GM18868 (cell line): Measurements from ENCODE around the gene FAM222A.

ENCODE experiments used
- ATAC-seq: cut with Tn5 transposase; IDR thresholded peaks from one replicate; pipeline ENCODE4 v1.9.1; 2021; ENCODE audit warnings: mild to moderate bottlenecking, moderate library complexity; ENCODE audit not compliant: unreplicated experiment

Gene FAM222A

DNA sequence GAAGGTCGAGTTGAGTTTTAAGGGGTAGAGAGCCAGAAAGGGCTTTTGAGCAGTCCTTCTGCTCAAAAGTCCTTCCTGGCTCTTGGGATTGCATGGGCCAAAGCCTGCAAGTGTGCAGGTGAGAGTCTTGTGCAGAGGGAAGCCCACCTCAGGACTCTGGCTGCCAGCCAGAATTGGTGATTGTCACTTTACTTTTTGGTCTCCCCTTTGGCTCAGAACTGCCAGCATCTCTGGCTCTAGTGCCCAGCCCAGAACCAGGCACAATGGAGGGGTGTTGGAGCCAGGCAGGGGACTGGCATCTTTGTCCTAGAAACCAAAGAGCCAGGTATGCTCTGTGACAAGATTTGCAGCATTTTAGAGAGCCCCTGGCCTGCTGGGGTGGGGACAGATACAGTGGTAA, 23.5 kb downstream of the FAM222A start:
- no peak for ATAC-seq

DNA sequence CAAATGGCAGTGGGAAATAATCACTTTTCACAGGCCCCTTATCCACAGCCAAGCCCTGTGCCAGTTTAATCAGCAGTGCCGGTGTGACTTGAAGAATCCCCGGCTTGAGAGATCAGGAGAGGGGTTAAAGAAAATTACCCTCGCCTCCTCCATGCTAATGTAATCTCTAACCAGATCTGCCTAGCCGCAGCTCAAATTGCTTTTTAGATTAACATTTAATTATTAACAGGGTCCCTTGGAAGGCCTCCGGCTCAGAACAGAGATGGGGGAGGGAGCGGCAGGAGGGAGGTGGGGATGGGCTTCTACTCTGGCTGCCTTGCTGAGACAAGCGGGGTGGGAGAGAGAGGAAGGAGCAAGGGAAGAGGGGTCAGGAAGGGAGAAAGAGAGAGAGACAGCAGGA, 24.0 kb downstream of the FAM222A start:
- ATAC-seq = no peak

DNA sequence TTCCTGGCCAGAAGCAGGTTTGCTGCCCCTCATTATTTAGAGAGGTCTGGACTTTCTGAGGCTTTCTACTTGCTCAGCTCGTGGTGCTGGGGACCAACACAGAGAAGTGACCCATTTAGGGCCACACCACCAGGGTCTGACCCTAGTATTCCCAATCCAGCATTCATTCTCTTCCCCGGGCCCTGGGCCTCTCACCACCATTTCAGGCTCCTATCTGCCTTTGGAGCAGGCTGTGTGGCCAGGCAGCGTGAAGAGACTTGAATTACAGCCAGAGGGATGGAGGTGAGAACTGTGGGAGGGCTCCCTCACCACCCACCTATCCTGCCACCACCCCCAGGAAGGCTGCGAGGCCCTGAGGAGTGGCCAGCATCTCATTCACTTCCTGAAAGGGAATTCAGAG, 24.6 kb downstream of the FAM222A start:
- no peak for ATAC-seq

DNA sequence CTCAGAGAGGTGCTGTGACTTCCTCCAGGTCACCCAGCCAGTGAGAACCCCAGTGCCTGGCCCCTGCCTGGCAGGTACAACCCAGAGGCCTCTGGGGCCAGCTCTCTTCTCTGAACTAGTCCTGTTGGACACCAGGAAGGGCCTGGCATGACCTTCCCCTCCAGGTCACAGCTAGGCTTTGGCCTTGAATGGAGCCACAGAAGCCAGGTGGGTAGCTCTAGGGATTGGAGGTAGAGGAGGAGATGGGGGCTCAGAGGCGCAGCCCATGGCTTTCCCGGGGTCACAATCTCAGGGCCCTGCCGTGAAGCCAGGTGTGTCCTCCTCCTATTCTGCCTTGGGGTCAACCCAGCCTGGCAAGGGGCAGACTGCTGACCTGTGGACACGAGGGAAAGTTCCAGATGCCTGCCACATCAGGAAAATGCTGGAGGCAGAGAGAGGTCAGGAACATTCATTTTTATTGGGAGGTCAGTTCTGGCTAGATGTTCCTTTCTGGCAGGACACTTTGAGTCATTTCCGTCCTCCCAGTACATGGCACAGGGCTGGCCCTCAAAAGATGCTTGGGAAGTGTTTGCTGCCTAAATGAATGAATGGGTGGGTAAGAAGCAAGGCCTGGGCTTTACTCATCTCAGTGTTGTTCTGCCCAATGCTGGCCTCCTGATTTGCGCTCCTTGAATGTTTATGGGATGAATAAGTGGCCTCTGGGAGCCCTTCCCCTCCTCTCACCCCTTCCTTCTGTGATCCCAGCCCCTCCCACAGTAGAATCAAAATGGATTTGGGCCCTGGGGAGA, 25.4 kb downstream of the FAM222A start:
- no peak for ATAC-seq

DNA sequence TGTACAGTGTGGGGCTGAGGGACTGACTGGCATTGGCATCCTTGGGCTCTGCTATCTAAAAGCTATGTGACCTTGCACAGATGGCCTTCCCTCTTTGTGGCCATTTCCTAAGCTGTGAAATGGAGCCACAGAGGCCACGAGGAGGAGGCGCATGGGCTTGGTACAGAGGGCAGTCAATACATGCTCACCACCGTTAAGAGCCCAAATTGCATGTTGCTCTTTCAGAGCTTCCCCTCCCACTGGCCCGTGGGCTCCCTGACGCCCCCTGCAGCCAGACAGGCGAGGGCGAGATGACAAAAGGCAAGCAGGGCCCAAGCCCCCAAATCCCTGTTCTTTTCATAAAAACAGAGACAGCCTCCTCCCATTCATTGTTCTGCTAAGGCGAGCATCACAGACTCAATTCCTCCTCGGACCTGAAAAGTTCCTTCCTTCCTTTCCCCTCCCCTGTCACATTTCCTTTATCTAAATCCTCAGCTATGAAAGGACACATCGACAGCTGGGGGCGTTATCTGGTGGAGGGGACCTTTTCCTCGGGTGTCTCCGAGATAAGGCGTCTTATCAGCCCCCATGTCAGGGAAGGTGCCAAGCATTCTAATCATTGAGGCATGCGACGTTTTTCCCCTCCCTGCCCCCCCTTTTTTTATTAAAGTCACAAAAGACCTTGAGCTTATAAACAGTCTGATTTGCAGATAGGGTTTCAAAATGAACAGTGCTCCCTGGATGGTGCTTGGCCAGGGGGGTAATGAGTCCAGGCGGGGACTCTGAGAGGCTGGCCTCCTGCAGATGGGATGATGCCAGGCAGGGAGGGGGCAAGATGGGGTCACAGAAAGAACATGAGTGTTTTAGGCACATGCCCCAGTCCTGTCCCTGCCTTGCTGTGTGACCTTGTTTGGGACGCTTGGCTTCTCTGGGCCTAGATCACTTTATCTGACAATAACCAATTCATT, 26.4 kb downstream of the FAM222A start:
- ATAC-seq = no peak

DNA sequence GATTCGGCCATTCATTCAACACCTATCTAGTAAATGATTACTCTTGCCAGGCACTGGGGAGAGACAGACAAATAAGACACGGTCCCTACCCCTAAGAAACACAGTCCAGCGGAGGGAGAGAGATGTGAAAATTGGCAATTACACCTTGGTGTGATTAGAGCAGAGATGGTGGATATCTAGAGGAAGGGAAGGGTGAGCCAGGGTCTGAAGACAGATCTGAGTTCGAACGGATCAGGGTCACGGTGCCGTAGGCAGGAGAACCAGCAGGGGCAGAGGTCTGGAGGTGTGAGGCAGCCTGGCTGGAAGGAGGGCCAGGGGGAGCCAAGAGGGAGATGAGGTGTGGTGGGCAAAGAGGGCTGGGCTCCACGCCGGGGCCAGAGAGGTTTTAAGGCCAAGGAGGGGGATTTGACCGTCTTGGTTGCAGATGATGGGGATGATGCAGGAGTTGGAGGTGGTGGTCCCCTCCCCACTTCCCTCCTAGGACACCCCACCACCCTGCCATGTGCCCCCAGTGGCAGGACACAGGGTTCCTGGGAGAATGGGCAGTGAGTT, 27.1 kb downstream of the FAM222A start:
- no peak for ATAC-seq

DNA sequence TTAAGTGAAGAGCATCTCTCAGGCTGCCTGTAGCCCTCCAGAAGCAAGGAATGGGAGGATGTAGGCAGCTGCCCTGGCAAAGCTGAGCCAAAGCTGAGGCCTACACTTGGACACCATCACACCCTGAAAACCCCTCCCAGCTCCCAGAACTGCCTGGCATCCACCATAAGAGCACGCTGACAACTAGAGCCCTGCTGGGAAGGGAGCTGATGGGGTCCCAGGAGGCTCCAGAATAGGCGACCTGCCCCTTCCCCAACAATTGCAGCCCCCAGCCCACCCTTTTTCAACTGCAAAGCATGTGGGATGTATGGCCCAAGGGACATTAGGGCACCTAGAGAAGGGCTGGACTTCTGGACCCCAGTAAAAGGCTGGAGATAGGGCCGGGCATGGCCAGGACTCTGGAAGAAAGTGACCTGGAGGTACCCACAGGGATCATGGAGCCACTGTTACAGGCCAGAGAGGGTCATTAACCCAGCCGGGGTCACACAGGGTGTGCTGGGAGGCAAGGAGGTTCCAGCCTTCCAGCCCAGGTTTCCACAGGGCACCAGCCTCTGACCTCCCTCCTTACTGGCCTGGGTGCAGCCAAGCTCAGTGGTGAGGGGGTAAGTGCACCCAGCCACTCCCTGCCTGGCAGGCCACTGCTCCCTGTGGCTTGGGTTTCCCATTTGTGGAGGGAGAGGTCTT, 27.8 kb downstream of the FAM222A start:
- ATAC-seq = no peak

DNA sequence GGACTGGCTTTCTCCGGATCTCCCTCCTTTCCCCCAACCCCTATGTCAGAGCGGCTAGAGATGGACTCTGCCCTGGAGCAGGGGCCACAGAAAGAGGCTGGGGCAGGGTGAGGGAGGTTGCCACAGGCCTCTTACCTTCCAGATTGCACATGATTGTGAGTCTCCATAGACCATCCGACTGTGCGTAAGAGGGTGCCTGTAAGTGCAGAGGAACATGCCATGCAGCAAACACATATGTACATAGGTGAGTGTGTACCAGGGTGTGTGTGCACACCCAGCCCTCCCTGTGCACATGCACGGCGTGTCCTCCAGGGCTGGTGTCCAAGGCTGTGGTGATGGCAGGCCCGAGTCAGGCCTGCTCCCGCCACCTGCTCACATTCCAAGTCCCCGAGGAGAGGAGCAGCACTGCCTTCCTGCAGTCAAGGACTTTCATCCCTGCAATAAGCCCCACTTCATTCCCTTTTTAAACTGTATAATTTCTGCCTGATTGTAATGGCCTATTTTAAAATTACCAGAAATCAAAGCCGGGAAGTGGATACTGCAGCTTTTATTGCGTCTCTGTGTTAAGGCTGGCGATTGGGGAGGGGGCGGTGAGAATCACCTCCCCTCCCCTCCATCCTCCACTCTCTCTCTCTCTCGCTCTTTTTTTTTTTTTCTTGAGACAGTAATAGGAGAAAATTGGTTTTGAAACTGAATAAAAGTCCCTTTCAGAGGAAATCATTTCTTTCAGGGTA, 28.5 kb downstream of the FAM222A start:
- ATAC-seq = no peak

DNA sequence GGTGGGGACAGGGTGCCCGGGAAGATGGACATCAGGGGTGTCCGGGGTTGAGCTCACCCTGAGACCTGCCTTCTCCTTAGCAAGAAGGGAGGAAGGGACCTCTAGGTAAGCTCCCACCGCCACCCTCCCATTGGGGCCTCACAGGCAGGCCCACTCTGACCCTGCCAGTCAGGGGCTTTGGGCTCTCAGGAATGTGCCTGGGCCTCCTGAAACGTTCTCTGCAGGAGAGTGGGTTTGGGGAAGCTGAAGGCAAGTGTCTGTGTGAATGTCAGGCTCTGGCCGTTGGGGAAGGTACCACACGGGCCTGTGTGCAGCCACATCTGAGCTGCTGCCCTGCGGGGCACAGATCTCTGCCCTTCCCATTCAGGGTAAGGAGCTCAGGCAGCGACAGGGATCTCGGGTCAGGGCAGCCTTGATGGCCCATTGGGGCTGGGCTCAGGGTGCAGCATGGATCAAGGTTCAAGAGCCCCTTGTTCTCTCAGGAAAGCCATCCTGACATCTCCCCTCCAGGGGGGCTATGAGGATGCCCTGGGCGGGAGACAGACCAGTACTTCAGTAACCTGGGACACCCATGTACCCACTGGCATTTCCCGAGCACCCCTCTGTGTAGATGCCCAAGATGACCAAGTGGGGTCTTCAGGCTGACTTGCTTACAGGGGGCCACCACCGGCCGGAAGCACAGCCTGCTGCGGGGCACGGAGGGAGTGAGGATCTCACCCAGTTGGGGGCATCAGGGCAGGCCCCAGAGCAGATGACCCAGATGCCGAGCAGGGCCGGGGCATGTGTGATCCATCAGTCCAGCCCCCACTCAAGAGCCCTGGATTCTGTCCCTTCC, 29.7 kb downstream of the FAM222A start:
- ATAC-seq = no peak

DNA sequence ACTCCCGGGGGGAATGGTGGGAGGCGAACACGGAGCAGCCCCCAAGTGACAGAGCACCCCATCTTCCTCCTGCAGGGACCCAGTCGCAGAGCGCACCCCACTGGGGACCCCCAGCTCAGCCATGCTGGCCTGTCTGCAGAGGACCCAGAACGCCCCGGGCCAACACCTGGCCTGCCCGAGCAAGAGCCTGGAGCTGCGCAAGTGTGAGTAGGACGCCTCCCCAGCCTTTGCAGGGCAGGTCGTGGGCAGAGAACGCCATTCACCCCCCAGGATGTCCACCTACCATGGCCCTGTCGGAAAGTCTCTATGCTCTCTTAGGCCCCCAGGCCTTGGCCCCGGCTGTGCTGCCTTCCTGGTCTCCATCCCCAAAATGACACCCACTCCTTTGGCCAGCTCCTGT, 30.4 kb downstream of the FAM222A start:
- no peak for ATAC-seq

DNA sequence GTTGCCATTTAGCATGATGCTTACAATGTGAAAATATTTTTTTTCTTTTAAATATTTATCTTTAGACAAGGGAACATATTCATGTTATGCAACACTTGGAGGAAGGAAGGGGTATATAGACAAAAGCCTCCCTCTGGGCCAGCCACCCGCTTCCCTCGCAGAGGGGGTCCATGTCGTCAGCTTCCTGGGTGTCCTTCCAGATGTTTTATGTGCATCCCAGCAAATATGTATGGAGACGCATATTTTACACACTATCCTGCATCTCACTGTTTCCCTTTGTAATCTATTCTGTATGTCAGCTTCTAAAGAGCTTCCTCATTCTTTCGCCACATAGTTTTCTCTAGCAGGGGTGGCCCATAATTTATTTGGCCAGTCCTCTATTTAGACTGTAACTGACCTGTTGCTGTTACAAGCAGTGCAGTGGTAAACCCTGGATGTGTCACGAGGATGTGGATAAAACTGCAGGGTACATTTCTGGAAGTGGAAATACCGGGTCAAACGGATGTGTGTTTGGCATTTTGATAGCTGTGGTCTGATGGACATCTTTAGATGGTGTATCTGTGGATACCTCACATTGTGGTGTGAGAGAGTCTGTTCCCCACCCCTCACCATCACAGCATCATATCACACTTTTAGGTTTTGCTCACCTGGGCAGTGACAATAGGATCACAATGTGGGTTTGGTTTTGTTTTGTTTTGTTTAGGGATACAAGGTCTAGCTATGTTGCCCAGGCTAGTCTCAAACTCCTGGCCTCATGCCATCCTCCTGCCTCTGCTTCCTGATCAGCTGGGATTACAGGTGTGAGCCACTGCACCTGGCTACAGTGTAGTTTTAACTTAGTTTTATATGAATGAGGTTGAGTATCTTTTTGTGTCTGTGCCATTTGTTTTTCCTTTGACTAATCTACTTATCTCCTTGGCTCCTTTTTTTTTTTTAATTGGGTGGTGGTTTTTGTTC, 31.6 kb downstream of the FAM222A start:
- ATAC-seq = no peak

DNA sequence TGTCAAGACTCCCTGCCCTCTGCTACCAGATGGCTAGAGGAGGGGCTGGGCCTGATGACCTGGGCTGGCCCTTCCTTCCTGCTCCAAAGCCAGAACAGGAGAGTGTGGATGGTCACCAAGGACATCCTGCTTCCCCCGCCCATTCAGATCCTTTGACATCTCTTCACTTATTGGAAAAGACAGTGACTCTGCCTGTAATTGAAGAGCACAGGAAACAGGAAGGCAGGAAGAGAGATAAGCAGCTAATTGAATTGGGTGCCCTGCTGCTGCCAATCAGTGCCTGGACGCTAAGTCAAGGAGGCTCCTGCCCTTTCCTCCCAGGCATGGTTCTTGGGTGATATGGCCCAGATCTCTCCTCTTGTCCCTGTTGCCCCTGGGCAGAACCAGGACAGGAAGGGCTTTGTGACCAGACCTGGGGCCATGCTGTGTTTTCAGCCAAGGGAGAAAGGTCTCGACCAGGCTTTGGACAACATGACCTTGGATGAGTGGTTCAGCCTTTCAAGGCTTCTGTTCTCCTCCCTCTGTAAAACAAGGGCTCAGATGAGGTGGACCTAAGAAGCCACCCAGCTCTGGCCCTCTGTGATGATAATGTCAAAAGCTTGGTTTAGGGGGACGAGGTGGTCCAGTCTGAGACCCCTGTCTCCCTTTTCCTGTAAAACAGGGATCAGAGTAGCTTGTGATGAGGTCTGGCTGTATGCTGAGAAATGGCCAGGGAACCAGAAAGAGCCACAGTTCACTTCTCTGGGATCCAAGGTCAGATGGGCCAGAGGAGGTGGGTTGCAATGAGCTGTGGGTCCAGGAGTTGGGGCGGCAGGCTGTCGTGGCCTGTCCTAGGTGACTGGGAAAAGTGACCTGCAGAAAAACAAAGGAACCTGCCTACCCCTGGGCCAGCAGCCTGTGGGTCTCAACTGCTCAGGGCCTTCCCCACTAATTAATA, 38.8 kb downstream of the FAM222A start:
- ATAC-seq = no peak

DNA sequence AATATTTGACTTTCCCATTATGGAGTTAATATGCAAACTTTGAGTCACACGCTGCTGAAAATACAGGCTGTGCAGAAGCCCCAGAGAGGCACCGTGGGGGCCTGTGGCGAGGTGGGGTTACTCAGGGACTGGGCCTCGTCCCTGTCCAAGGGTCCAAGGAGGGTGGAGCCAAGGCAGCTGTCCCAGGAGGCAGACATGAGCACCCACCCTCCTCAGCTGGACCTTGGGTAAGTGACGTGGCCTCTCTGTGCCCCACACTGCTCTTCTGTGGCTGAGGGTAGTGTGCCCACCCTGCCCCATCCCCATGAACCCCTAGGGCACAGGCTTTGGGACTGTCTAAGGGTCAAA, 39.4 kb downstream of the FAM222A start:
- ATAC-seq = no peak

DNA sequence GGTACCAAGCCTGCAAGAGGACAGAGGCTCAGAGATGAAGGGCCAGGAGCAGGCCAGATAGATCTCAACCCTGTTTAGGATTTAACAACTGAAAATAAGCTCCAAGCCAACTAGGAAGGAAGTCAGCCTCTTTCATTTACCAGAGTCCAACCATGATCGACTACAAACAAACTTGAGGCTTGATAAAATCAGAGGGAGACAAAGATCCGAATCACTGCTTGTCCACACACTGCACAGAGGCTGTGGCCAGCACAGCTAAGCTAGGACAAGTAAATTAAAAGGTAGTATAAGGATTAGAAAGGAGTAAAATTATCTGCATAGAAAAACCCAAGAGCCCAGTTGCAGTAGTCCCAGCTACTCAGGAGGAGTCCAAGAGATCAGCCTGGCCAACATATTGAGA, 40.3 kb downstream of the FAM222A start:
- no peak for ATAC-seq

DNA sequence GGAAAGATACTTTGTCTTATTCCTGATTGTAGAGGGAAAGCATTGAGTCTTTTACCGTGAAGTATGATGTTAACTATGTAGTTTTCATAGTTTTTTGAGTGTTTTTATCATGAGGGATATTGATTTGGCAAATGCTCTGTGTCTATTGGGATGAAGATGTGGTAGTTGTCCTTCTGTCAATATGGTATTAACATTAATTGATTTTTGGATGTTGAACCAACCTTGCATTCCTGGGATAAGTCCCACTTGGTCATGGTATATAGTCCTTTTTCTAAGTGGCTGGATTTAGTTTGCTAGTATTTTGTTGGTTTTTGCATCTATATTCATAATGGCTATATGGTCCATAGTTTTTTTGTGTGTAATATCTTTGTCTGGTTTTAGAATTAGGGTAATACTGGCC, 42.8 kb downstream of the FAM222A start:
- ATAC-seq = no peak

DNA sequence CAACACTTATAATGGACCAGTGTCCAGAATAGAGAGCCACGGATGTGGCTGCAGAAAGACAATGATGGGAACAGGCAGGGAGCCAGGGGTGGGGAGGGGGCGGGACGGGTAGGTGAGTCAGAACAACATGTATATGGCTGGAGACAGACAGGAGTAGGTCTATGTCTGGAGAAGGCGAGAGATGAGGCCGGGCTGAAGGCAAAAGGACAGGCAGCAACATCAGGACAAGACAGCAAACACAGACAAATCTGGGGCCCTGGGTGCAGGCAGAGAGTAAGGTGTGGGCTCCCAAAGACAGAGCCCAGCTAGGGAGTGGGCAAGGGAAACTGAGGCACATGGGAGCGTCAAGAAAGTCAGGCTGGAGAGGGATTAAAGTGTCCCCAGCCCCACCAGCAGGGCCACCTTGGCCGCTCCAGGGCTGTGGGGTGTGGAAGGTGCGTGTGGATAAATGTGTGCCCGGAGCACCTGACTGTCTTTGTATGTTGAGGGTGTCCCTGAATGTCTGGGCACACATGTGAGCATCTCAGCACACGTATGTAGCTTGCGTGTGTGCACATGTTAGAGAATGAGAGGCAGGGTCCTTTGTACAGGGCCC, 44.1 kb downstream of the FAM222A start:
- no peak for ATAC-seq
